ENCODE measurements around the gene PRKCB. TPM values are rescaled to one million over a fixed set of nuclear protein-coding genes. Genes with fewer than 3 reads are reported as not detected.

Gene PRKCB
- total RNA-seq, 6 experiments from 2014 or later, result not detected

DNA sequence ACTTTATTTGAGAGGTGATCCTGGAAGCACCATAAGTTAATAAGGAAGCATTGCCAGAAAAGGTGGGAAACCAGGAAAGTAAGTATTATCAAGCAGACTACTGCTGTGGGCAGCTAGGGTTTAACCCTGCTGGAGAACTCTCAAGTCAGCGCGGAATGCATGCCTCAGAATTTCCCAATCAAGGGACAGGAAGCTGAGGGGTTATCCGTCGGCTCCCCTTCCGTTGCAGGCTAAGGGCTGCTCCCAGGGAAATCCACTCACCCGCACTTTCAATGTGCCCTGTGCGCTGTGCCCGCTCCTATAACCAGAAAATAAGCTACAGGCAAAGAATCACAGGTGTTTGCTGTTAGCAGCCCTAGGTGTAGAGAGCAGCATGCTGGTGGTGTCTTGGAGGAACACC, 281.9 kb downstream of the PRKCB start:
- Mint-ChIP-seq H3K4me1 (ENCODE audit: low read depth) (no peaks in the 10 kb centered on the region), H3K4me3 (no peak overlapping the region), H3K36me3 (ENCODE audit: low read depth) (no peaks in the 10 kb centered on the region), H3K27me3 (ENCODE audit: insufficient read depth) (peaks cover 3% of the 10 kb centered on the region; the same call in 1 of the 2 replicates), H3K9me3 (peaks cover 39% of the 10 kb centered on the region), H3K27ac (no peak overlapping the region)
- no peak for TF ChIP-seq CTCF (IDR thresholded peaks at IDR 0.05)
- DNase-seq, result no peak

- no peaks in the 10 kb centered on the region for H3K4me1 Mint-ChIP-seq (ENCODE audit: low read depth)
- peaks cover 3% of the 10 kb centered on the region; the same call in 1 of the 2 replicates for H3K27me3 Mint-ChIP-seq (ENCODE audit: insufficient read depth)
- H3K27ac Mint-ChIP-seq, result no peak overlapping the region
- H3K9me3 Mint-ChIP-seq, result peaks cover 45% of the 10 kb centered on the region
- TF ChIP-seq CTCF (IDR thresholded peaks at IDR 0.05), result no peak
- H3K4me3 Mint-ChIP-seq, result no peak overlapping the region
- no peaks in the 10 kb centered on the region for H3K36me3 Mint-ChIP-seq (ENCODE audit: low read depth)
- DNase-seq, result no peak
Observed at GRCh38 chr16:24118126-24118821, 282.5 kb downstream of the PRKCB start.

GRCh38 chr16:24119807-24120206, 284.0 kb downstream of the PRKCB start:
- Mint-ChIP-seq H3K27me3 (ENCODE audit: insufficient read depth) (peaks cover 3% of the 10 kb centered on the region; the same call in 1 of the 2 replicates), H3K9me3 (peaks cover 48% of the 10 kb centered on the region), H3K4me1 (ENCODE audit: low read depth) (no peaks in the 10 kb centered on the region), H3K4me3 (no peak overlapping the region), H3K27ac (no peak overlapping the region), H3K36me3 (ENCODE audit: low read depth) (no peaks in the 10 kb centered on the region)
- DNase-seq, result no peak
- TF ChIP-seq CTCF (IDR thresholded peaks at IDR 0.05), result no peak

DNA sequence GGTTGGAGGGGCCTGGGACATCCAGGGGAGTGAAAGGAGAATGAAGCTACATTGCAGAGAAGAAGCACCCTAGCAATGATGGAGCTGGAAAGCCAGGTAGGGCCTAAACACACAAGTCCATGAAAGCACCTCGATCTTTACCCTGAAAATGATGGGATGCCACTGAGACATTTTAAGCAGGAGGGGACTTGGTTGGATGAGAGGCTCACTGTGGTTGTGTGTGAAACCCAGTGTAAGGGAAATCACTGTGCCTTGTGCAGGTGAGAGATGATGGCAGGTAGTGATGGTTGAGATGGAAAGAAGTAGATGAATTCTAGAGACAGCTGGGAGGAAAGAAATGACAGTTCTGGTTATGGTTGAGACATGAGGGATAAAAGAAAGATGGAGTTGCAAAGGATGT, 287.5 kb downstream of the PRKCB start:
- H3K27ac Mint-ChIP-seq, result no peak overlapping the region

GRCh38 chr16:24124291-24124690, 288.5 kb downstream of the PRKCB start:
- DNase-seq, result no peak
- Mint-ChIP-seq H3K27ac (no peak overlapping the region), H3K4me3 (no peak overlapping the region), H3K4me1 (ENCODE audit: low read depth) (no peaks in the 10 kb centered on the region), H3K9me3 (peaks cover 55% of the 10 kb centered on the region), H3K27me3 (ENCODE audit: insufficient read depth) (peaks cover 3% of the 10 kb centered on the region; the same call in 1 of the 2 replicates), H3K36me3 (ENCODE audit: low read depth) (no peaks in the 10 kb centered on the region)
- no peak for TF ChIP-seq CTCF (IDR thresholded peaks at IDR 0.05)

More for the DNA sequence above, 287.5 kb downstream of the PRKCB start:
- H3K27me3 Mint-ChIP-seq (ENCODE audit: insufficient read depth), result peaks cover 3% of the 10 kb centered on the region; the same call in 1 of the 2 replicates
- no peak for TF ChIP-seq CTCF (IDR thresholded peaks at IDR 0.05)
- no peak overlapping the region for H3K4me3 Mint-ChIP-seq
- peaks cover 57% of the 10 kb centered on the region for H3K9me3 Mint-ChIP-seq
- H3K4me1 Mint-ChIP-seq (ENCODE audit: low read depth), result no peaks in the 10 kb centered on the region
- H3K36me3 Mint-ChIP-seq (ENCODE audit: low read depth), result no peaks in the 10 kb centered on the region
- no peak for DNase-seq
